ENCODE data around the gene CNTNAP2.

- TF ChIP-seq CTCF (conservative IDR thresholded peaks at IDR 0.05; ENCODE audit: low read length) (no peak), EZH2phosphoT487 (IDR thresholded peaks at IDR 0.05; ENCODE audit: borderline replicate concordance, low read depth, low read length) (no peak)
Observed at GRCh38 chr7:148442933-148443332, 2326.3 kb downstream of the CNTNAP2 start.
